HCT116 (cell line): ENCODE data around the gene GRIN2C. TPM values are rescaled to one million over a fixed set of nuclear protein-coding genes. Genes with fewer than 3 reads are reported as not detected.

Experiments used
- ATAC-seq: fragments of 200-7000 bp; cut with Tn5 transposase; 2 replicates; pipeline ENCODE4 v1.9.1; 2020; ENCODE audit warnings: mild to moderate bottlenecking, moderate library complexity
- BruUV-seq: library from RNA; stranded (reverse); fragments of 400-500 nt; replicated peaks from 2 replicates; lab custom pipeline; 2021; lab: Mats Ljungman, UMichigan
- CTCF ChIA-PET: fragments of 300-600 bp; sonication (Branson Sonifier 250); formaldehyde crosslinking; loops from one replicate; lab custom pipeline; 2021; ENCODE audit warnings: antibody characterized with exemption; lab: Charles Lee
- POLR2A ChIA-PET: fragments of 300-600, 350-600 bp; sonication (Branson Sonifier 250); formaldehyde crosslinking; loops from one replicate; lab custom pipeline; 2021; ENCODE audit warnings: antibody characterized with exemption; lab: Charles Lee
- RAD21 ChIA-PET, 2 experiments: fragments of 300-600 bp; sonication (Branson Sonifier 250); formaldehyde crosslinking; loops; one replicate each; lab custom pipeline; 2023; ENCODE audit warnings: low total read pairs in 2 of 2; ENCODE audit not compliant: uncharacterized antibody in 2 of 2, unreplicated experiment in 2 of 2, low non-redundant PET in 1 of 2; lab: Charles Lee
- DNase-seq: peaks from one replicate; pipeline ENCODE4 v3.0.0-alpha.2; 2010; ENCODE audit warnings: low read depth, low spot score
- H2AFZ ChIP-seq: fragments of 200-600 bp; shearing (Covaris generic), sonication (generic); 2 replicates; pipeline ENCODE4 v1.6.1; 2017; ENCODE audit warnings: low read depth, mixed run types, mixed read lengths, antibody characterized with exemption, low read length; ENCODE audit not compliant: poor library complexity, severe bottlenecking
- H3K27ac ChIP-seq: 2 replicates; pipeline ENCODE4 v1.5.1; 2012; ENCODE audit warnings: low read depth, low read length
- H3K27me3 ChIP-seq: fragments of 200-600 bp; sonication (generic); 2 replicates; pipeline ENCODE4 v1.6.1; 2016; ENCODE audit warnings: mixed run types, low read length, mixed read lengths; ENCODE audit not compliant: insufficient read depth
- H3K36me3 ChIP-seq, 2 experiments: fragments of 200-500 bp in 1 of 2; fragments of 200-600 bp in 1 of 2; sonication (Bioruptor generic) in 1 of 2; sonication (generic) in 1 of 2; 2 replicates each; pipeline versions ENCODE4 v1.5.1 to v1.6.1; 2014 to 2016; ENCODE audit warnings: low read length in 2 of 2, inconsistent platforms in 1 of 2, mixed read lengths in 1 of 2, mixed run types in 1 of 2; ENCODE audit not compliant: insufficient read depth in 2 of 2, control insufficient read depth in 1 of 2
- H3K4me1 ChIP-seq, 2 experiments: fragments of 200-600 bp in 1 of 2; sonication (generic) in 1 of 2; 2 replicates each; pipeline versions ENCODE4 v1.5.1 to v1.6.1; 2012 to 2017; ENCODE audit warnings: low read length in 2 of 2, inconsistent platforms in 1 of 2, mild to moderate bottlenecking in 1 of 2, mixed read lengths in 1 of 2, mixed run types in 1 of 2, moderate library complexity in 1 of 2; ENCODE audit not compliant: insufficient read depth in 2 of 2, control insufficient read depth in 1 of 2
- H3K4me2 ChIP-seq: fragments of 200-600 bp; sonication (generic); 2 replicates; pipeline ENCODE4 v1.6.1; 2017; ENCODE audit warnings: mixed run types, low read length, mixed read lengths
- H3K4me3 ChIP-seq, 2 experiments: fragments of 200-600 bp in 1 of 2; sonication (generic) in 1 of 2; replicated peaks in 1 of 2; 2 replicates each; pipeline ENCODE4 v1.5.1; 2011 to 2016; ENCODE audit warnings: low read length in 2 of 2, control low read depth in 1 of 2, low read depth in 1 of 2, mild to moderate bottlenecking in 1 of 2, mixed read lengths in 1 of 2, mixed run types in 1 of 2
- H3K79me2 ChIP-seq: fragments of 200-600 bp; sonication (generic); 2 replicates; pipeline ENCODE4 v1.6.1; 2017; ENCODE audit warnings: mild to moderate bottlenecking, mixed run types, low read length, moderate library complexity, mixed read lengths; ENCODE audit not compliant: insufficient read depth
- H3K9ac ChIP-seq: fragments of 200-600 bp; sonication (generic); 2 replicates; pipeline ENCODE4 v1.6.1; 2016; ENCODE audit warnings: low read length, mixed read lengths
- H3K9me2 ChIP-seq: fragments of 200-600 bp; sonication (generic), shearing (Covaris generic); 2 replicates; pipeline ENCODE4 v1.6.1; 2017; ENCODE audit warnings: mixed run types, mild to moderate bottlenecking, moderate library complexity; ENCODE audit not compliant: insufficient read depth
- H3K9me3 ChIP-seq, 2 experiments: fragments of 200-500 bp in 1 of 2; fragments of 200-600 bp in 1 of 2; sonication (Bioruptor generic) in 1 of 2; sonication (generic) in 1 of 2; 2 replicates each; pipeline ENCODE4 v1.6.1; 2014 to 2017; ENCODE audit warnings: low read length in 2 of 2, mixed read lengths in 2 of 2, inconsistent platforms in 1 of 2, low read depth in 1 of 2, mild to moderate bottlenecking in 1 of 2, mixed run types in 1 of 2, moderate library complexity in 1 of 2; ENCODE audit not compliant: control insufficient read depth in 1 of 2, insufficient read depth in 1 of 2
- H4K20me1 ChIP-seq: fragments of 200-600 bp; sonication (generic), shearing (Covaris generic); 2 replicates; pipeline ENCODE4 v1.6.1; 2017; ENCODE audit warnings: mixed run types, mild to moderate bottlenecking, moderate library complexity; ENCODE audit not compliant: insufficient read depth
- CBX3 ChIP-seq: IDR thresholded peaks from 2 replicates; pipeline ENCODE4 v1.6.1; 2012; ENCODE audit warnings: low read depth
- CEBPB ChIP-seq: IDR thresholded peaks from 2 replicates; pipeline ENCODE4 v1.6.1; 2012; ENCODE audit warnings: low read depth
- EGR1 ChIP-seq: IDR thresholded peaks from 2 replicates; pipeline ENCODE4 v1.6.1; 2012; ENCODE audit warnings: low read depth
- ELF1 ChIP-seq: IDR thresholded peaks from 2 replicates; pipeline ENCODE4 v1.6.1; 2012; ENCODE audit warnings: low read depth, borderline replicate concordance
- EZH2 ChIP-seq: fragments of 200-600 bp; sonication (generic); IDR thresholded peaks from 2 replicates; pipeline ENCODE4 v1.6.1; 2017; ENCODE audit warnings: antibody characterized with exemption, mixed run types
- EZH2phosphoT487 ChIP-seq: fragments of 200-600 bp; IDR thresholded peaks from 2 replicates; pipeline ENCODE4 v1.6.1; 2018; ENCODE audit warnings: antibody characterized with exemption, borderline replicate concordance
- FOSL1 ChIP-seq: IDR thresholded peaks from 2 replicates; pipeline ENCODE4 v1.6.1; 2012; ENCODE audit warnings: low read depth
- JUND ChIP-seq: IDR thresholded peaks from 2 replicates; pipeline ENCODE4 v1.6.1; 2012
- POLR2A ChIP-seq: IDR thresholded peaks from 2 replicates; pipeline ENCODE4 v1.7.0; 2011; ENCODE audit warnings: borderline replicate concordance; ENCODE audit not compliant: insufficient read depth, insufficient read length; ENCODE audit errors: extremely low read depth
- POLR2AphosphoS5 ChIP-seq: IDR thresholded peaks from 2 replicates; pipeline ENCODE4 v1.6.1; 2011; ENCODE audit warnings: mild to moderate bottlenecking, low read depth, low read length, moderate library complexity
- RAD21 ChIP-seq: IDR thresholded peaks from 2 replicates; pipeline ENCODE4 v1.6.1; 2012; ENCODE audit warnings: low read depth, mild to moderate bottlenecking
- SIN3A ChIP-seq: IDR thresholded peaks from 2 replicates; pipeline ENCODE4 v1.6.1; 2012; ENCODE audit warnings: low read depth
- SP1 ChIP-seq: IDR thresholded peaks from 2 replicates; pipeline ENCODE4 v1.6.1; 2012; ENCODE audit warnings: low read depth
- SRF ChIP-seq: IDR thresholded peaks from 2 replicates; pipeline ENCODE4 v1.6.1; 2012; ENCODE audit warnings: low read depth
- TCF7L2 ChIP-seq: IDR thresholded peaks from 2 replicates; pipeline ENCODE4 v1.7.0; 2011; ENCODE audit warnings: borderline replicate concordance, inconsistent platforms; ENCODE audit not compliant: insufficient read depth, insufficient read length; ENCODE audit errors: extremely low read depth
- YY1 ChIP-seq: IDR thresholded peaks from 2 replicates; pipeline ENCODE4 v1.6.1; 2011; ENCODE audit warnings: low read length, low read depth, moderate library complexity, mild to moderate bottlenecking; ENCODE audit not compliant: insufficient replicate concordance; ENCODE audit errors: extremely low read depth
- ZFX ChIP-seq: fragments of 450-650 bp; IDR thresholded peaks from 2 replicates; pipeline ENCODE4 v1.6.1; 2017
- ZNF274 ChIP-seq: fragments of 200-500 bp; sonication (Bioruptor generic); IDR thresholded peaks from 2 replicates; pipeline ENCODE4 v1.6.1; 2014; ENCODE audit warnings: mild to moderate bottlenecking, low read depth, low read length, inconsistent platforms
- intact Hi-C: fragments of 100-400 bp; cut with micrococcal nuclease; formaldehyde crosslinking; loops from 2 replicates; pipeline ENCODE4 v1.10.0; 2022
- total RNA-seq: library from RNA; stranded (reverse); gene quantifications from one replicate; pipeline ENCODE4 v1.2.1, GENCODE V29; 2021; ENCODE audit not compliant: unreplicated experiment
- TF ChIP-seq, protein P1 (sequence below): IDR thresholded peaks from 2 replicates; pipeline ENCODE4 v1.6.1; 2012; ENCODE audit warnings: low read depth
- TF ChIP-seq, protein P2 (sequence below): IDR thresholded peaks from 2 replicates; pipeline ENCODE4 v1.6.1; 2012
- TF ChIP-seq, protein P3 (sequence below): IDR thresholded peaks from 2 replicates; pipeline ENCODE4 v1.6.1; 2012
- TF ChIP-seq, protein P4 (sequence below): IDR thresholded peaks from 2 replicates; pipeline ENCODE4 v1.6.1; 2011; ENCODE audit warnings: mild to moderate bottlenecking, low read length, moderate library complexity; ENCODE audit not compliant: insufficient replicate concordance; ENCODE audit errors: extremely low read depth

The GRIN2C gene
- total RNA-seq, 1 experiment from 2014 or later: 2.2 TPM

DNA sequence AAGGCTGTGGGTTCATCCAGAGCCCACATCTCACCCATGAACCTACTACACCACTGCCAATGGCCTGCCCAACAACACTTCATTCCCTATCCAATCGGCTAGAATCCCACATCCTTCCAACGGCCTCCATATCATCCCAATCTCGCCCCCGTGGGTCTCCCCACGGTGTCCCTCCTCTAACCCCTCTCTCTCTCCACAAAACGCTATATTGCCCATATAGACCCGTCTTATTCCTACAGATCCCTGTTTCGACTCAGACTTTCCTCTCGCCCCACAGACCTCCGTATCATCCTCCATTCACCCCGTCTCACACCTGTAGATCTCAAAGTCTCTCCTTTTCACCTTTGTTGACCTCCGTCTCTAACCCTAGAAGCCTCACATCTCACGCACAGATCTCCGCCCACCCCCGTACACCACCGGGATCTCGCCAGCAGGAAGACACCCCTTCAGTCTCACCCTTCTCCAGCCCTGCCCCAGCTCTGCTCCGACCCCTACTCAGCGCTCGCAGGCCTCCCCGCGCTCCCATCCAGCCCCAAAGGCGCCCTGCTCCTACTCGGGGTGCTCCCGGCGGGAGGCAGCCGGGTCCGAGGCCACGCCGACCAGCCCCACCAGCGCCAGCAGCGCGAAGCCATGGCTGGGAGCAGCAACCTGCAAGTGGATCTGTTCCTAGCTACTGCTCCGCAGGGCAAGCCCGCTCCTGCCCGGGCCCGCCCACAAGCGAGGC lies 12.8 kb upstream of the GRIN2C start, which contains the start of gene FDXR:
Gene FDXR (minus strand): TSS at position 682 of the 724 bp plus-strand sequence. CDS start 50 bp downstream, at position 632.
- ATAC-seq (peak; percentile 31), DNase-seq (no peak)
- Histone ChIP-seq H4K20me1 (no peaks in the 10 kb centered on the region), H3K9ac (peak within 1 kb of the TSS; percentile 90), H3K27me3 (no peaks in the 10 kb centered on the region), H3K79me2 (peaks cover 12% of the 10 kb centered on the region), H3K9me3 (no peaks in the 10 kb centered on the region), H3K4me1 (peaks cover 14 to 38% of the 10 kb centered on the region in 2 experiments), H3K4me3 (peak within 1 kb of the TSS; percentile 87 to 96), H3K9me2 (no peaks in the 10 kb centered on the region), H3K27ac (peak within 1 kb of the TSS; percentile 94), H3K36me3 (no peaks in the 10 kb centered on the region), H2AFZ (no peak within 1 kb of the TSS), H3K4me2 (peak within 1 kb of the TSS; percentile 99)
- intact Hi-C loops: loop anchor here (5.0 kb wide), 3 partner anchors 85 to 160 kb away; partner anchors contain the start of gene NAT9
- ChIA-PET CTCF (interaction anchor here (0.9 to 3.1 kb wide), 18 partner anchors 7 to 398 kb away, joined by 3 to 40 read pairs (median 5); partner anchors contain the start of genes FADS6, MIF4GD, RAB37 and USH1G), POLR2A (interaction anchor here (0.5 to 2.3 kb wide), 39 partner anchors 9 to 399 kb away, joined by 3 to 23 read pairs (median 4); partner anchors contain the start of genes ARMC7, FADS6, GRIN2C and JPT1), RAD21 (interaction anchor here (0.6 to 2.3 kb wide), 4 partner anchors 29 to 505 kb away, joined by 3 to 11 read pairs (median 4); partner anchors contain the start of gene MRPL58 (in 1 of the 2))
- TF ChIP-seq SP1 (no peak), ELF1 (no peak), SIN3A (no peak), YY1 (peak; percentile 66), POLR2A (peak; percentile 97), TCF7L2 (no peak), CEBPB (no peak), ZNF274 (no peak), POLR2AphosphoS5 (peak; percentile 99), EGR1 (no peak), EZH2phosphoT487 (no peak), SRF (no peak), EZH2 (no peak), ZFX (no peak), CBX3 (no peak), RAD21 (no peak), JUND (no peak), FOSL1 (no peak)
- TF ChIP-seq, protein P1, sequence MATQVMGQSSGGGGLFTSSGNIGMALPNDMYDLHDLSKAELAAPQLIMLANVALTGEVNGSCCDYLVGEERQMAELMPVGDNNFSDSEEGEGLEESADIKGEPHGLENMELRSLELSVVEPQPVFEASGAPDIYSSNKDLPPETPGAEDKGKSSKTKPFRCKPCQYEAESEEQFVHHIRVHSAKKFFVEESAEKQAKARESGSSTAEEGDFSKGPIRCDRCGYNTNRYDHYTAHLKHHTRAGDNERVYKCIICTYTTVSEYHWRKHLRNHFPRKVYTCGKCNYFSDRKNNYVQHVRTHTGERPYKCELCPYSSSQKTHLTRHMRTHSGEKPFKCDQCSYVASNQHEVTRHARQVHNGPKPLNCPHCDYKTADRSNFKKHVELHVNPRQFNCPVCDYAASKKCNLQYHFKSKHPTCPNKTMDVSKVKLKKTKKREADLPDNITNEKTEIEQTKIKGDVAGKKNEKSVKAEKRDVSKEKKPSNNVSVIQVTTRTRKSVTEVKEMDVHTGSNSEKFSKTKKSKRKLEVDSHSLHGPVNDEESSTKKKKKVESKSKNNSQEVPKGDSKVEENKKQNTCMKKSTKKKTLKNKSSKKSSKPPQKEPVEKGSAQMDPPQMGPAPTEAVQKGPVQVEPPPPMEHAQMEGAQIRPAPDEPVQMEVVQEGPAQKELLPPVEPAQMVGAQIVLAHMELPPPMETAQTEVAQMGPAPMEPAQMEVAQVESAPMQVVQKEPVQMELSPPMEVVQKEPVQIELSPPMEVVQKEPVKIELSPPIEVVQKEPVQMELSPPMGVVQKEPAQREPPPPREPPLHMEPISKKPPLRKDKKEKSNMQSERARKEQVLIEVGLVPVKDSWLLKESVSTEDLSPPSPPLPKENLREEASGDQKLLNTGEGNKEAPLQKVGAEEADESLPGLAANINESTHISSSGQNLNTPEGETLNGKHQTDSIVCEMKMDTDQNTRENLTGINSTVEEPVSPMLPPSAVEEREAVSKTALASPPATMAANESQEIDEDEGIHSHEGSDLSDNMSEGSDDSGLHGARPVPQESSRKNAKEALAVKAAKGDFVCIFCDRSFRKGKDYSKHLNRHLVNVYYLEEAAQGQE: no peak
- TF ChIP-seq, protein P2, sequence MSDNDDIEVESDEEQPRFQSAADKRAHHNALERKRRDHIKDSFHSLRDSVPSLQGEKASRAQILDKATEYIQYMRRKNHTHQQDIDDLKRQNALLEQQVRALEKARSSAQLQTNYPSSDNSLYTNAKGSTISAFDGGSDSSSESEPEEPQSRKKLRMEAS: no peak
- TF ChIP-seq, protein P3, sequence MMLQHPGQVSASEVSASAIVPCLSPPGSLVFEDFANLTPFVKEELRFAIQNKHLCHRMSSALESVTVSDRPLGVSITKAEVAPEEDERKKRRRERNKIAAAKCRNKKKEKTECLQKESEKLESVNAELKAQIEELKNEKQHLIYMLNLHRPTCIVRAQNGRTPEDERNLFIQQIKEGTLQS: no peak
- TF ChIP-seq, protein P4, sequence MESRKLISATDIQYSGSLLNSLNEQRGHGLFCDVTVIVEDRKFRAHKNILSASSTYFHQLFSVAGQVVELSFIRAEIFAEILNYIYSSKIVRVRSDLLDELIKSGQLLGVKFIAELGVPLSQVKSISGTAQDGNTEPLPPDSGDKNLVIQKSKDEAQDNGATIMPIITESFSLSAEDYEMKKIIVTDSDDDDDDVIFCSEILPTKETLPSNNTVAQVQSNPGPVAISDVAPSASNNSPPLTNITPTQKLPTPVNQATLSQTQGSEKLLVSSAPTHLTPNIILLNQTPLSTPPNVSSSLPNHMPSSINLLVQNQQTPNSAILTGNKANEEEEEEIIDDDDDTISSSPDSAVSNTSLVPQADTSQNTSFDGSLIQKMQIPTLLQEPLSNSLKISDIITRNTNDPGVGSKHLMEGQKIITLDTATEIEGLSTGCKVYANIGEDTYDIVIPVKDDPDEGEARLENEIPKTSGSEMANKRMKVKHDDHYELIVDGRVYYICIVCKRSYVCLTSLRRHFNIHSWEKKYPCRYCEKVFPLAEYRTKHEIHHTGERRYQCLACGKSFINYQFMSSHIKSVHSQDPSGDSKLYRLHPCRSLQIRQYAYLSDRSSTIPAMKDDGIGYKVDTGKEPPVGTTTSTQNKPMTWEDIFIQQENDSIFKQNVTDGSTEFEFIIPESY: peak; percentile 20
- TSS peak; percentile 85 for BruUV-seq
